ENCODE measurements around the gene LRRK2. TPM values are rescaled to one million over a fixed set of nuclear protein-coding genes. Genes with fewer than 3 reads are reported as not detected.

Gene LRRK2
- total RNA-seq, 1 experiment from 2014 or later, result 3.1 TPM

GRCh38 chr12:40229690-40230651 lies 5.2 kb downstream of the LRRK2 start:
- Histone ChIP-seq H3K27me3 (replicated peaks; ENCODE audit: insufficient read depth, low read depth, low read length, poor library complexity) (no peaks in the 10 kb centered on the region), H3K9me3 (ENCODE audit: low read depth, low read length, poor library complexity, severe bottlenecking) (no peaks in the 10 kb centered on the region), H3K4me1 (ENCODE audit: insufficient read depth, low read length, poor library complexity, severe bottlenecking) (no peaks in the 10 kb centered on the region), H3K36me3 (ENCODE audit: insufficient read depth, low read length, poor library complexity, severe bottlenecking) (no peaks in the 10 kb centered on the region), H3K27ac (ENCODE audit: low read depth, low read length, poor library complexity, severe bottlenecking) (no peak overlapping the region), H3K4me3 (ENCODE audit: low read depth, low read length, poor library complexity, severe bottlenecking) (no peak overlapping the region)
- no peak for TF ChIP-seq EZH2 (IDR thresholded peaks at IDR 0.05; ENCODE audit: borderline replicate concordance, low read depth, low read length, poor library complexity, severe bottlenecking)
- TF ChIP-seq CTCF (conservative IDR thresholded peaks at IDR 0.05; ENCODE audit: low read depth, low read length), result no peak
- intact Hi-C loops (cut with micrococcal nuclease; ENCODE audit: unreplicated experiment), result no loop called here
- no peak for DNase-seq (ENCODE audit: low spot score)
- ChIA-PET POLR2A (ENCODE audit: low non-redundant PET) (no interaction called here), CTCF (no interaction called here)
- no TSS peak for BruUV-seq (replicated peaks)

GRCh38 chr12:40232602-40233001 lies 7.8 kb downstream of the LRRK2 start:
- Histone ChIP-seq H3K9me3 (ENCODE audit: low read depth, low read length, poor library complexity, severe bottlenecking) (no peaks in the 10 kb centered on the region), H3K27ac (ENCODE audit: low read depth, low read length, poor library complexity, severe bottlenecking) (no peak overlapping the region), H3K4me1 (ENCODE audit: insufficient read depth, low read length, poor library complexity, severe bottlenecking) (no peaks in the 10 kb centered on the region), H3K4me3 (ENCODE audit: low read depth, low read length, poor library complexity, severe bottlenecking) (no peak overlapping the region), H3K36me3 (ENCODE audit: insufficient read depth, low read length, poor library complexity, severe bottlenecking) (no peaks in the 10 kb centered on the region), H3K27me3 (replicated peaks; ENCODE audit: insufficient read depth, low read depth, low read length, poor library complexity) (no peaks in the 10 kb centered on the region)
- TF ChIP-seq CTCF (conservative IDR thresholded peaks at IDR 0.05; ENCODE audit: low read depth, low read length) (no peak), EZH2 (IDR thresholded peaks at IDR 0.05; ENCODE audit: borderline replicate concordance, low read depth, low read length, poor library complexity, severe bottlenecking) (no peak)
- no peak for DNase-seq (ENCODE audit: low spot score)
- BruUV-seq (replicated peaks), result no TSS peak
- CTCF ChIA-PET, result no interaction called here
- intact Hi-C loops (cut with micrococcal nuclease; ENCODE audit: unreplicated experiment), result no loop called here
- POLR2A ChIA-PET (ENCODE audit: low non-redundant PET), result no interaction called here

- no peak for DNase-seq (ENCODE audit: low spot score)
- POLR2A ChIA-PET (ENCODE audit: low non-redundant PET), result no interaction called here
- intact Hi-C loops (cut with micrococcal nuclease; ENCODE audit: unreplicated experiment), result no loop called here
- no peak for TF ChIP-seq CTCF (conservative IDR thresholded peaks at IDR 0.05; ENCODE audit: low read depth, low read length)
- no peak for TF ChIP-seq EZH2 (IDR thresholded peaks at IDR 0.05; ENCODE audit: borderline replicate concordance, low read depth, low read length, poor library complexity, severe bottlenecking)
- no peak overlapping the region for H3K4me3 ChIP-seq (ENCODE audit: low read depth, low read length, poor library complexity, severe bottlenecking)
- H3K4me1 ChIP-seq (ENCODE audit: insufficient read depth, low read length, poor library complexity, severe bottlenecking), result no peaks in the 10 kb centered on the region
- no peaks in the 10 kb centered on the region for H3K27me3 ChIP-seq (replicated peaks; ENCODE audit: insufficient read depth, low read depth, low read length, poor library complexity)
- CTCF ChIA-PET, result no interaction called here
- H3K27ac ChIP-seq (ENCODE audit: low read depth, low read length, poor library complexity, severe bottlenecking), result no peak overlapping the region
- H3K36me3 ChIP-seq (ENCODE audit: insufficient read depth, low read length, poor library complexity, severe bottlenecking), result no peaks in the 10 kb centered on the region
- BruUV-seq (replicated peaks), result no TSS peak
- H3K9me3 ChIP-seq (ENCODE audit: low read depth, low read length, poor library complexity, severe bottlenecking), result no peaks in the 10 kb centered on the region
Measured at GRCh38 chr12:40233741-40234367, 9.1 kb downstream of the LRRK2 start.

All from A673 (cell line).